H9 (cell line): Measurements from ENCODE around the gene DHRS9. TPM values are rescaled to one million over a fixed set of nuclear protein-coding genes. Genes with fewer than 3 reads are reported as not detected.
"Not testable (repeated sequence)": the region's sequence is repeated elsewhere in the genome, so short reads cannot be mapped to it uniquely, and the experiment has no call there.

Source experiments
- DNase-seq: peaks from one replicate; pipeline ENCODE4 v3.0.0-alpha.2; 2017
- H2AFZ ChIP-seq: one replicate; pipeline ENCODE4 v1.6.1; 2013; ENCODE audit warnings: mild to moderate bottlenecking, low read length, control low read depth, moderate library complexity
- H2AK5ac ChIP-seq: 2 replicates; pipeline ENCODE4 v1.6.1; 2013; ENCODE audit warnings: low read length, control low read depth, mixed read lengths; ENCODE audit not compliant: insufficient read length
- H2BK120ac ChIP-seq: one replicate; pipeline ENCODE4 v1.6.1; 2013; ENCODE audit warnings: low read depth, mild to moderate bottlenecking, low read length, control low read depth, inconsistent platforms; ENCODE audit not compliant: poor library complexity, severe bottlenecking
- H2BK12ac ChIP-seq: 2 replicates; pipeline ENCODE4 v1.6.1; 2013; ENCODE audit warnings: low read length, control low read depth, mixed read lengths, low read depth; ENCODE audit not compliant: insufficient read length
- H2BK15ac ChIP-seq: 2 replicates; pipeline ENCODE4 v1.6.1; 2013; ENCODE audit warnings: low read depth, low read length, control low read depth
- H2BK20ac ChIP-seq: one replicate; pipeline ENCODE4 v1.6.1; 2013; ENCODE audit warnings: low read depth, mild to moderate bottlenecking, low read length, control low read depth, inconsistent platforms; ENCODE audit not compliant: poor library complexity, severe bottlenecking
- H2BK5ac ChIP-seq: 2 replicates; pipeline ENCODE4 v1.6.1; 2013; ENCODE audit warnings: low read length, control low read depth, mixed read lengths; ENCODE audit not compliant: insufficient read length
- H3K14ac ChIP-seq: 2 replicates; pipeline ENCODE4 v1.6.1; 2013; ENCODE audit warnings: low read length, control low read depth; ENCODE audit not compliant: insufficient read depth
- H3K18ac ChIP-seq: 2 replicates; pipeline ENCODE4 v1.6.1; 2013; ENCODE audit warnings: low read depth, mild to moderate bottlenecking, mixed read lengths, low read length, control low read depth; ENCODE audit not compliant: insufficient read length
- H3K23ac ChIP-seq: 2 replicates; pipeline ENCODE4 v1.6.1; 2013; ENCODE audit warnings: low read length, control low read depth, mixed read lengths, low read depth; ENCODE audit not compliant: insufficient read length
- H3K23me2 ChIP-seq: 2 replicates; pipeline ENCODE4 v1.6.1; 2013; ENCODE audit warnings: low read depth, mild to moderate bottlenecking, mixed read lengths, low read length, control low read depth; ENCODE audit not compliant: insufficient read length, poor library complexity, severe bottlenecking
- H3K27ac ChIP-seq: 2 replicates; pipeline ENCODE4 v1.5.1; 2013; ENCODE audit warnings: low read length, control low read depth, mixed read lengths, low read depth; ENCODE audit not compliant: insufficient read length
- H3K27me3 ChIP-seq: 2 replicates; pipeline ENCODE4 v1.6.1; 2013; ENCODE audit warnings: low read length, control low read depth, inconsistent platforms; ENCODE audit not compliant: insufficient read depth
- H3K4ac ChIP-seq: 2 replicates; pipeline ENCODE4 v1.6.1; 2013; ENCODE audit warnings: low read depth, mild to moderate bottlenecking, control low read depth, inconsistent platforms, low read length, moderate library complexity
- H3K4me1 ChIP-seq: 2 replicates; pipeline ENCODE4 v1.6.1; 2013; ENCODE audit warnings: low read length, control low read depth, inconsistent platforms; ENCODE audit not compliant: insufficient read depth
- H3K4me2 ChIP-seq: 2 replicates; pipeline ENCODE4 v1.6.1; 2013; ENCODE audit warnings: low read length, control low read depth, mixed read lengths; ENCODE audit not compliant: insufficient read length, insufficient read depth
- H3K56ac ChIP-seq: 2 replicates; pipeline ENCODE4 v1.6.1; 2013; ENCODE audit warnings: low read depth, mild to moderate bottlenecking, mixed read lengths, low read length, control low read depth; ENCODE audit not compliant: insufficient read length
- H3K79me1 ChIP-seq: 2 replicates; pipeline ENCODE4 v1.6.1; 2013; ENCODE audit warnings: low read depth, mild to moderate bottlenecking, moderate library complexity, low read length, control low read depth, inconsistent platforms; ENCODE audit not compliant: insufficient read depth, poor library complexity, severe bottlenecking
- H3K79me2 ChIP-seq: 2 replicates; pipeline ENCODE4 v1.6.1; 2013; ENCODE audit warnings: low read length, control low read depth, inconsistent platforms; ENCODE audit not compliant: insufficient read depth
- H3K9ac ChIP-seq: 2 replicates; pipeline ENCODE4 v1.6.1; 2013; ENCODE audit warnings: low read length, control low read depth, mixed read lengths; ENCODE audit not compliant: insufficient read length; ENCODE audit errors: extremely low read depth
- H3K9me3 ChIP-seq: one replicate; pipeline ENCODE4 v1.6.1; 2013; ENCODE audit warnings: low read depth, low read length, inconsistent platforms; ENCODE audit not compliant: control insufficient read depth
- H3T11ph ChIP-seq: one replicate; pipeline ENCODE4 v1.6.1; 2013; ENCODE audit warnings: mild to moderate bottlenecking, low read length, control low read depth, inconsistent platforms
- H4K20me1 ChIP-seq: one replicate; pipeline ENCODE4 v1.6.1; 2013; ENCODE audit not compliant: control insufficient read depth, insufficient read length, insufficient read depth
- H4K5ac ChIP-seq: 2 replicates; pipeline ENCODE4 v1.6.1; 2013; ENCODE audit warnings: low read depth, mild to moderate bottlenecking, mixed read lengths, low read length, control low read depth; ENCODE audit not compliant: insufficient read length
- H4K8ac ChIP-seq: replicated peaks from 2 replicates; pipeline ENCODE4 v1.6.1; 2013; ENCODE audit warnings: low read length, control low read depth, mixed read lengths, low read depth; ENCODE audit not compliant: insufficient read length
- H4K91ac ChIP-seq: 2 replicates; pipeline ENCODE4 v1.6.1; 2013; ENCODE audit warnings: low read depth, mild to moderate bottlenecking, moderate library complexity, mixed read lengths, low read length, control low read depth; ENCODE audit not compliant: insufficient read length
- H3K27ac Mint-ChIP-seq, 3 experiments: 2 replicates in 2 of 3; 3 replicates in 1 of 3; pipeline ENCODE4 v1.8.0; 2020 to 2021; ENCODE audit warnings: mixed read lengths in 3 of 3, mild to moderate bottlenecking in 1 of 3, moderate library complexity in 1 of 3
- H3K27me3 Mint-ChIP-seq: 2 replicates; pipeline ENCODE4 v1.8.0; 2021; ENCODE audit warnings: low read depth, mild to moderate bottlenecking, moderate library complexity, mixed read lengths
- H3K36me3 Mint-ChIP-seq, 3 experiments: 2 replicates in 2 of 3; 3 replicates in 1 of 3; pipeline ENCODE4 v1.8.0; 2020 to 2021; ENCODE audit warnings: low read depth in 3 of 3, mixed read lengths in 3 of 3; ENCODE audit not compliant: insufficient read depth in 1 of 3
- H3K4me1 Mint-ChIP-seq, 2 experiments: 2 replicates each; pipeline ENCODE4 v1.8.0; 2020; ENCODE audit warnings: mixed read lengths in 2 of 2
- H3K4me3 Mint-ChIP-seq, 2 experiments: 2 replicates in 1 of 2; 3 replicates in 1 of 2; pipeline ENCODE4 v1.8.0; 2020 to 2021; ENCODE audit warnings: mild to moderate bottlenecking in 2 of 2, mixed read lengths in 2 of 2, moderate library complexity in 1 of 2
- H3K9me3 Mint-ChIP-seq, 2 experiments: 2 replicates in 1 of 2; 3 replicates in 1 of 2; pipeline ENCODE4 v1.8.0; 2020; ENCODE audit warnings: mild to moderate bottlenecking in 2 of 2, mixed read lengths in 2 of 2, moderate library complexity in 1 of 2
- WGBS: extraction: QIAGEN DNeasy Blood & Tissue Kit; methylation state at CpG from one replicate; pipeline ENCODE4 v1.1.7; 2013; ENCODE audit warnings: missing lambda C conversion rate, low lambda C conversion rate, mixed read lengths; ENCODE audit not compliant: insufficient read length; ENCODE audit errors: extremely low coverage; 5-methylcytosine and 5-hydroxymethylcytosine counted together
- total RNA-seq: library from RNA; stranded (reverse); gene quantifications from 2 replicates; pipeline ENCODE4 v1.2.1, GENCODE V29; 2021

Gene DHRS9
- total RNA-seq, 1 experiment from 2014 or later, result not detected

DNA sequence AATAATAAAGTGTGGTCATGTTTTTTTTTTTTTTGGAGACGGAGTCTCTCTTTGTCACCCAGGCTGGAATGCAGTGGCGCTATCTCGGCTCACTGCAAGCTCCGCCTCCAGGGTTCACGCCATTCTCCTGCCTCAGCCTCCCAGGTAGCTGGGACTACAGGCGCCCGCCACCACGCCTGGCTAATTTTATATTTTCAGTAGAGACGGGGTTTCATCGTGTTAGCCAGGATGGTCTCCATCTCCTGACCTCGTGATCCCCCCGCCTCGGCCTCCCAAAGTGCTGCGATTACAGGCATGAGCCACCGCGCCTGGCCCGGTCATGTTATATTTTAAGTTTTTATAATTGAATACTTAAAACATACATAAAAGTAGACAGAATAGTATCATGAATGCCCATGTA is 5.2 kb upstream of the DHRS9 start:
- not testable (repeated sequence) for H3K27ac Mint-ChIP-seq, H4K5ac ChIP-seq, H3K27me3 ChIP-seq, H3K9me3 ChIP-seq, H3T11ph ChIP-seq, H3K4me1 Mint-ChIP-seq, H3K23ac ChIP-seq, H2AK5ac ChIP-seq, H3K27me3 Mint-ChIP-seq, H3K9me3 Mint-ChIP-seq, H3K36me3 Mint-ChIP-seq, H2BK20ac ChIP-seq, H2BK12ac ChIP-seq, H4K20me1 ChIP-seq, H3K4me2 ChIP-seq, H3K18ac ChIP-seq, H3K23me2 ChIP-seq, H4K8ac ChIP-seq, H2BK15ac ChIP-seq, H2BK120ac ChIP-seq, H3K4me3 Mint-ChIP-seq, H3K14ac ChIP-seq, H3K79me2 ChIP-seq, H3K56ac ChIP-seq, H3K4ac ChIP-seq, H2AFZ ChIP-seq, DNase-seq, H2BK5ac ChIP-seq, H4K91ac ChIP-seq, H3K27ac ChIP-seq, H3K9ac ChIP-seq, H3K4me1 ChIP-seq, H3K79me1 ChIP-seq
- no CpG with 5 or more reads among the region's 17 CpGs for WGBS
